ENCODE data around the gene BTBD17.

DNA sequence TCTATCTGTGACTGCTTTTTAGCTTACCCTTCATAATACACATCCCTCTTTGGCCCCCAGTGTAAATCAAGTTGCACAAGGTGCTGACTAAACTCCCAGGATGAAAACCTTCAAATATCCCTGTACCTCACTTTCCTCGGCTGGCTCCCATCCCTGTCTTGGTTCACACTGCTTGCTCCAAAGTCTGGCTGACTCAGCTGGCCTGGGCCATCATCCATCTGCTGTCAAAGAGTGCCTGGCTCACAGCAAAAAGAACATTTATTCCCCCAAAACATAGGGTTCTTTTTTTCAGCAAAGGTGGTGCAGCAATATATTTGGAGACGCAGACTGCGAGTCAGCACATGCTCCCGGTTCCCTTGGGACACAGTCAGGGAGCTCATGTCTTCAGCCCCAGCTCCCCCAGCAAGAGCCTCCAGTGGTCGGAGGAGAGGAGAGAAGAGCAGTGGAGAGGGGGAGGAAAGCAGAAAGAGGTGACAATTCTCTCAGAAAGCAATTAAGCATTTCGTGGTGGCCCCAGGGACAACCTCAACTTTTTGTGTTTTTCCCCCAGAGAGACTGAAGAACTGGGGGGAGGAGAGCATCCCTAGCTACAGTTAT, 31.8 kb upstream of the BTBD17 start:
- TF ChIP-seq GATA2 (IDR thresholded peaks at IDR 0.05; ENCODE audit: low read depth, low read length) (no peak), GATA3 (IDR thresholded peaks at IDR 0.05; ENCODE audit: low read depth, low read length) (no peak)

All from SH-SY5Y (cell line).